HL-60 (cell line): ENCODE data around the gene CDH1.

Source experiments
- POLR2AphosphoS5 ChIP-seq: IDR thresholded peaks from 2 replicates; pipeline ENCODE4 v1.6.1; 2012; ENCODE audit warnings: low read depth
- TF ChIP-seq, protein P1 (sequence below): IDR thresholded peaks from one replicate; pipeline ENCODE4 v1.5.1; 2011; ENCODE audit warnings: low read length, control low read depth, inconsistent platforms; ENCODE audit not compliant: insufficient read depth

DNA sequence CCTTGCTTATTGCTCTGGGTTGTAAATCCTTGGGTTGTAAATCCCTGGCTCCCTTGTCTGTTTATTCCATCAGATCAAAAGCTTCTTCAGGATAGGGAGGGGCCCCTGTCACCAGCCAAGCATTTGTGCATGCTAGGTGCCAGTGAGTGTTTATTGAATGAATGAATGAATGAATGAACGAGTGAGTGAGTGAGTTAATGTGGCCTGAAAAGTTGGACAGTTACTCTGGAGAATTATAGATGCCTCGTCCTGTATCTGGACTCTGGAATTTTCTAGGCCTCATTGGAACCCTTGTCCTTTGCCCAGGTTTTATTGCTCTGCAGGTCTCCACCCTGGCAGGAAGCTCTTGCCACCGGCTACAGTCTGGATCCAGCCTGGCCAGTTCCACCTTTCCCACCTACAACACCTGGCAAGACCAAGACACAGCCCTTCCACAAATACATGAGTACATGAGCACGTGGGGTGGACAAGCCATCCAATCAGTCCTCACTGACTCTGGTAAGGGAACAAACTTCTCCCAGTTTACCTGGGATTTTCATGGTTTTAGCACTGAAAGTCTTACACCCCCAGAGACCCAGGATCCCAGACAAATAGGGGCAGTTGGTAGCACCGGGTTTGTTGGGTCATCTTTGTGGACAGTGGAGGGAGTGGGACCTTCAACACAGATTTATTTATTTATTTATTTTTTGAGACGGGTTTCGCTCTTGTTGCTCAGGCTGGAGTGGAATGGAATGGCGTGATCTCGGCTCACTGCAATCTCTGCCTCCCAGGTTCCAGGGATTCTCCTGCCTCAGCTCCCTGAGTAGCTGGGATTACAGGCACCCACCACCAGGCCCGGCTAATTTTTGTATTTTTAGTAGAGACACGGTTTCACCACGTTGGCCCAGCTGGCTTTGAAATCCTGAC, 14.7 kb upstream of the CDH1 start:
- TF ChIP-seq, protein P1, sequence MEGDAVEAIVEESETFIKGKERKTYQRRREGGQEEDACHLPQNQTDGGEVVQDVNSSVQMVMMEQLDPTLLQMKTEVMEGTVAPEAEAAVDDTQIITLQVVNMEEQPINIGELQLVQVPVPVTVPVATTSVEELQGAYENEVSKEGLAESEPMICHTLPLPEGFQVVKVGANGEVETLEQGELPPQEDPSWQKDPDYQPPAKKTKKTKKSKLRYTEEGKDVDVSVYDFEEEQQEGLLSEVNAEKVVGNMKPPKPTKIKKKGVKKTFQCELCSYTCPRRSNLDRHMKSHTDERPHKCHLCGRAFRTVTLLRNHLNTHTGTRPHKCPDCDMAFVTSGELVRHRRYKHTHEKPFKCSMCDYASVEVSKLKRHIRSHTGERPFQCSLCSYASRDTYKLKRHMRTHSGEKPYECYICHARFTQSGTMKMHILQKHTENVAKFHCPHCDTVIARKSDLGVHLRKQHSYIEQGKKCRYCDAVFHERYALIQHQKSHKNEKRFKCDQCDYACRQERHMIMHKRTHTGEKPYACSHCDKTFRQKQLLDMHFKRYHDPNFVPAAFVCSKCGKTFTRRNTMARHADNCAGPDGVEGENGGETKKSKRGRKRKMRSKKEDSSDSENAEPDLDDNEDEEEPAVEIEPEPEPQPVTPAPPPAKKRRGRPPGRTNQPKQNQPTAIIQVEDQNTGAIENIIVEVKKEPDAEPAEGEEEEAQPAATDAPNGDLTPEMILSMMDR = no peak
- no peak for TF ChIP-seq POLR2AphosphoS5
